PC-9 (cell line): ENCODE measurements around the gene CAP2. TPM values are rescaled to one million over a fixed set of nuclear protein-coding genes. Genes with fewer than 3 reads are reported as not detected.

Experiments used
- BruUV-seq: library from RNA; stranded (reverse); fragments of 400-500 nt; replicated peaks from 2 replicates; lab custom pipeline; 2021; lab: Mats Ljungman, UMichigan
- CTCF ChIA-PET: fragments of 300-600 bp; sonication (Branson Sonifier 250); formaldehyde crosslinking; loops from one replicate; lab custom pipeline; 2022; ENCODE audit warnings: antibody characterized with exemption; lab: Charles Lee
- POLR2A ChIA-PET: fragments of 300-600 bp; sonication (Branson Sonifier 250); formaldehyde crosslinking; loops from one replicate; lab custom pipeline; 2022; ENCODE audit warnings: antibody characterized with exemption; ENCODE audit not compliant: unreplicated experiment; lab: Charles Lee
- DNase-seq, 2 experiments: peaks; one replicate each; pipeline versions ENCODE4 v3.0.0 to v3.0.0-alpha.2; 2015 to 2022; ENCODE audit warnings: mixed read lengths in 1 of 2
- H2AFZ ChIP-seq: fragments of 200-600 bp; sonication (generic); 2 replicates; pipeline ENCODE4 v1.8.1; 2017; ENCODE audit warnings: antibody characterized with exemption
- H3F3A ChIP-seq: fragments of 200-600 bp; sonication (generic); 2 replicates; pipeline ENCODE4 v1.8.1; 2017; ENCODE audit warnings: antibody characterized with exemption, mild to moderate bottlenecking, low read depth; ENCODE audit not compliant: insufficient read depth
- H3K27ac ChIP-seq: fragments of 200-600 bp; sonication (generic); 2 replicates; pipeline ENCODE4 v1.6.1; 2016; ENCODE audit warnings: mixed run types
- H3K27me3 ChIP-seq: fragments of 200-600 bp; sonication (generic); 2 replicates; pipeline ENCODE4 v1.6.1; 2016; ENCODE audit warnings: low read depth, mixed run types; ENCODE audit not compliant: insufficient read depth
- H3K36me3 ChIP-seq: fragments of 200-600 bp; sonication (generic); 2 replicates; pipeline ENCODE4 v1.6.1; 2016; ENCODE audit warnings: low read depth, mixed run types
- H3K4me1 ChIP-seq: fragments of 200-600 bp; sonication (generic); replicated peaks from 2 replicates; pipeline ENCODE4 v1.6.1; 2016; ENCODE audit warnings: mixed run types; ENCODE audit not compliant: insufficient read depth
- H3K4me2 ChIP-seq: fragments of 200-600 bp; sonication (generic); 2 replicates; pipeline ENCODE4 v1.6.1; 2017; ENCODE audit warnings: mixed run types
- H3K4me3 ChIP-seq: fragments of 200-600 bp; sonication (generic); 2 replicates; pipeline ENCODE4 v1.6.1; 2016; ENCODE audit warnings: mixed run types
- H3K79me2 ChIP-seq: fragments of 200-600 bp; sonication (generic); 2 replicates; pipeline ENCODE4 v1.6.1; 2017; ENCODE audit warnings: low read depth, mixed run types
- H3K9me2 ChIP-seq: fragments of 200-600 bp; sonication (generic); 2 replicates; pipeline ENCODE4 v1.8.1; 2017; ENCODE audit warnings: mild to moderate bottlenecking; ENCODE audit not compliant: insufficient read depth
- H3K9me3 ChIP-seq: fragments of 200-600 bp; sonication (generic); 2 replicates; pipeline ENCODE4 v1.8.1; 2016; ENCODE audit warnings: low read depth; ENCODE audit not compliant: insufficient read depth
- H4K20me1 ChIP-seq: fragments of 200-600 bp; sonication (generic); 2 replicates; pipeline ENCODE4 v1.8.1; 2017; ENCODE audit not compliant: insufficient read depth
- EZH2 ChIP-seq: fragments of 200-600 bp; sonication (generic); IDR thresholded peaks from 2 replicates; pipeline ENCODE4 v1.8.0; 2017; ENCODE audit warnings: antibody characterized with exemption, low read depth
- intact Hi-C: fragments of 100-400 bp; cut with micrococcal nuclease; formaldehyde crosslinking; loops from one replicate; pipeline ENCODE4 v1.10.0; 2022; ENCODE audit not compliant: unreplicated experiment
- total RNA-seq: library from RNA; stranded (reverse); gene quantifications from 2 replicates; pipeline ENCODE4 v1.2.3, GENCODE V29; 2021
- TF ChIP-seq, protein P1 (sequence below): fragments of 200-600 bp; sonication (generic); conservative IDR thresholded peaks from 2 replicates; pipeline ENCODE4 v1.6.1; 2017; ENCODE audit warnings: mixed run types, antibody characterized with exemption, mild to moderate bottlenecking, moderate library complexity

CAP2 gene
- total RNA-seq, 1 experiment from 2014 or later: 12.0 TPM

DNA sequence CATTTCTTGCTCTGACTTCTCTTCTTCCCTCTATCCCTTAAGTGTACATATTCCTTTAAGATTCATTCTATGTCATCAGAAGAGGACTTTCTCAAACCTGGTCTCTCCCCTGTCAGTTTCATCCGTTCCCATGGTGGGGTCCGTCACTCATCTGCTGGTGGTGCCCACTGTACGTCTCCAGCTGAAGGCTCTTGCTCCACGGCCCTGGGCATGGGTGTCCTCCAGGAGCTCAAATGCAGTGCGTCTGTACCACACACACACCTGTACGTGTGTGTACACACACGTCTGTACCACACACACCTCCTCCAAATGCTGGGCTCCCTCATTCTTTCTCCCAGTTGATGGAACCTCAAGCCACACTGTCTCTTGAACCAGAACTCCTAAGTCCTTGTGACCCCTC is 85.6 kb downstream of the CAP2 start:
- ChIA-PET CTCF (no interaction called here), POLR2A (no interaction called here)
- no peaks in the 10 kb centered on the region for H3K27me3 ChIP-seq
- H3K27ac ChIP-seq: no peak overlapping the region
- no peak overlapping the region for H3K4me2 ChIP-seq
- no peaks in the 10 kb centered on the region for H3K36me3 ChIP-seq
- DNase-seq: no peak
- TF ChIP-seq, protein P1, sequence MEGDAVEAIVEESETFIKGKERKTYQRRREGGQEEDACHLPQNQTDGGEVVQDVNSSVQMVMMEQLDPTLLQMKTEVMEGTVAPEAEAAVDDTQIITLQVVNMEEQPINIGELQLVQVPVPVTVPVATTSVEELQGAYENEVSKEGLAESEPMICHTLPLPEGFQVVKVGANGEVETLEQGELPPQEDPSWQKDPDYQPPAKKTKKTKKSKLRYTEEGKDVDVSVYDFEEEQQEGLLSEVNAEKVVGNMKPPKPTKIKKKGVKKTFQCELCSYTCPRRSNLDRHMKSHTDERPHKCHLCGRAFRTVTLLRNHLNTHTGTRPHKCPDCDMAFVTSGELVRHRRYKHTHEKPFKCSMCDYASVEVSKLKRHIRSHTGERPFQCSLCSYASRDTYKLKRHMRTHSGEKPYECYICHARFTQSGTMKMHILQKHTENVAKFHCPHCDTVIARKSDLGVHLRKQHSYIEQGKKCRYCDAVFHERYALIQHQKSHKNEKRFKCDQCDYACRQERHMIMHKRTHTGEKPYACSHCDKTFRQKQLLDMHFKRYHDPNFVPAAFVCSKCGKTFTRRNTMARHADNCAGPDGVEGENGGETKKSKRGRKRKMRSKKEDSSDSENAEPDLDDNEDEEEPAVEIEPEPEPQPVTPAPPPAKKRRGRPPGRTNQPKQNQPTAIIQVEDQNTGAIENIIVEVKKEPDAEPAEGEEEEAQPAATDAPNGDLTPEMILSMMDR: no peak
- no peak for TF ChIP-seq EZH2
- intact Hi-C loops: no loop called here
- no peaks in the 10 kb centered on the region for H3K79me2 ChIP-seq
- no peaks in the 10 kb centered on the region for H3K9me2 ChIP-seq
- H3K4me1 ChIP-seq: no peaks in the 10 kb centered on the region
- no peaks in the 10 kb centered on the region for H3F3A ChIP-seq
- H3K9me3 ChIP-seq: no peaks in the 10 kb centered on the region
- no peaks in the 10 kb centered on the region for H4K20me1 ChIP-seq
- BruUV-seq: no TSS peak
- no peak overlapping the region for H3K4me3 ChIP-seq
- H2AFZ ChIP-seq: no peak overlapping the region

- Histone ChIP-seq H3F3A (no peaks in the 10 kb centered on the region), H3K27ac (no peak overlapping the region), H3K79me2 (no peaks in the 10 kb centered on the region), H3K4me2 (no peak overlapping the region), H4K20me1 (no peaks in the 10 kb centered on the region), H3K36me3 (no peaks in the 10 kb centered on the region), H3K9me3 (no peaks in the 10 kb centered on the region), H3K9me2 (no peaks in the 10 kb centered on the region), H3K4me3 (no peak overlapping the region), H3K4me1 (no peaks in the 10 kb centered on the region), H3K27me3 (no peaks in the 10 kb centered on the region), H2AFZ (no peak overlapping the region)
- POLR2A ChIA-PET: no interaction called here
- TF ChIP-seq EZH2: no peak
- TF ChIP-seq, protein P1: no peak
- no TSS peak for BruUV-seq
- no peak for DNase-seq
- intact Hi-C loops: no loop called here
- CTCF ChIA-PET: no interaction called here
These were observed 87.1 kb downstream of the CAP2 start for GRCh38 chr6:17480476-17480875.

GRCh38 chr6:17482711-17483110 is 89.3 kb downstream of the CAP2 start:
- Histone ChIP-seq H3K9me2 (no peaks in the 10 kb centered on the region), H3K79me2 (no peaks in the 10 kb centered on the region), H3K4me3 (no peak overlapping the region), H2AFZ (no peak overlapping the region), H3K4me1 (no peaks in the 10 kb centered on the region), H3K27ac (no peak overlapping the region), H4K20me1 (no peaks in the 10 kb centered on the region), H3F3A (no peaks in the 10 kb centered on the region), H3K27me3 (no peaks in the 10 kb centered on the region), H3K36me3 (no peaks in the 10 kb centered on the region), H3K4me2 (no peak overlapping the region), H3K9me3 (no peaks in the 10 kb centered on the region)
- TF ChIP-seq, protein P1: no peak
- TF ChIP-seq EZH2: no peak
- DNase-seq: no peak
- no TSS peak for BruUV-seq
- intact Hi-C loops: no loop called here
- POLR2A ChIA-PET: no interaction called here
- CTCF ChIA-PET: no interaction called here
